ENCODE results near the gene TRPC4AP.

Gene TRPC4AP

DNA sequence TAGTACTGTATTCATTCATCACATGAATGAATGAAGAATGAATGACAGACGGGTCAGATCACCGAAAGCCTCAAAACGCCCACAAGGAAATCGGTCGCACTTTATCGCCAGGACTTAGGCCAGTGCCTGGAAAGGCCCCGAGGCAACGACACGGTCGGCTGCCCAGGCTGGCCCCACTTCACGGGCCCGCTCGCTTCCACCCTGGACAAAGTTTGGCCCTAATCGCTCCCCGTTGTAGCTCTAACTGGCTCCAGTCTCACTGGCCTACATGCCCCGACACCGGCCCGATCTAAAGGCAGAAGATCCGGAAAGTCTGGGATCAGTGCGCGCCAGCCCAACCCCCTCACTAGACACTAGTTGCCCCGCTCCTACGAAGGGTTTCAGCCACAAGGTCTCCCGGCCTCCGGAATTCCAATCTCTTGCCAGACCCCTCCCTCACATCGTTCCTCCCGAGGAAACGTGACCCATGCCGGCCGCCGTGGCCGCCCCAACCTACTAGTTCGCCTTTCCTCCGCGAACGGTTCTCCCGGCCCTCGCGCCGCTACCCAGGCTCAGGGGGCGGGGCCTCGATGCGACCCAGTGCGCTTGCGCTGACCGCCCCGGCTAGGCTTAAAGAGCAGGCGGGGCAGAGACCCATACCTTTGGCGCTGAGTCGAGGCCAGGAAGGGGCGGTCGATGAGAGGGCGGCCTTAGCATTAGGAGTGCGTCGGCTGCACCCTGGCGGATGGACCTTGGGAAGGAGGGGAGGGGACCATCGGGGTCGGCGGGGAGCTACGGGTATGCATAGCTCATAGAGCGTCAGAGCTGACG, 137.2 kb downstream of the TRPC4AP start, which contains the start of the genes GSS and MYH7B:
Gene GSS, minus strand, starts transcription at position 576 of the 810 bp plus-strand sequence. CDS start 3,954 bp downstream, outside the sequence.
Gene MYH7B, plus strand, starts transcription at position 638 of the 810 bp plus-strand sequence. CDS start 22,138 bp downstream, outside the sequence.
- peak; percentile 99 for DNase-seq

- no peak for DNase-seq
Measured at GRCh38 chr20:34954904-34955230, 137.7 kb downstream of the TRPC4AP start.

DNA sequence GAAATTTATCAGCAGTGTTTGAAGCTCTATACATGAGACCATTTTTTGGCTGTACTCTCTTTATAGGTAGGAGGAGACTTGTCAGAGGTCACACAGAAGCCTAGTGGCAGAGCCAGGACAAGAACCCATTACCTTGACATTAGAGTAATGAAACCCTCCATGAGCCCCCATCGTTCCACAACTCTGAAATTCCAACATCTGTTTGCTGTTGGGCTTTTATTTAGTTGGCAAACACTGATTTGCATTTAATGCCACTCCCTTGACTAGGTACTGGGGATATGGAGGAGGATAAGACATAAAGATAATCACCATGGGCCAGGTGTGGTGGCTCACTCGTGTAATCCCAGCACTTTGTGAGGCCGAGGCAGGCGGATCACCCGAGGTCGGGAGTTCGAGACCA, 138.6 kb downstream of the TRPC4AP start:
- DNase-seq: peak; percentile 78

- DNase-seq: peak; percentile 50
Measured at GRCh38 chr20:34952671-34953070, 139.9 kb downstream of the TRPC4AP start.
